GM19468 (cell line): ENCODE data around the gene OPRL1.

Experiments used
- ATAC-seq: cut with Tn5 transposase; IDR thresholded peaks from one replicate; pipeline ENCODE4 v1.9.1; 2021; ENCODE audit warnings: mild to moderate bottlenecking, moderate library complexity, moderate number of reproducible peaks; ENCODE audit not compliant: unreplicated experiment; ENCODE audit errors: extremely low read depth

Gene OPRL1

DNA sequence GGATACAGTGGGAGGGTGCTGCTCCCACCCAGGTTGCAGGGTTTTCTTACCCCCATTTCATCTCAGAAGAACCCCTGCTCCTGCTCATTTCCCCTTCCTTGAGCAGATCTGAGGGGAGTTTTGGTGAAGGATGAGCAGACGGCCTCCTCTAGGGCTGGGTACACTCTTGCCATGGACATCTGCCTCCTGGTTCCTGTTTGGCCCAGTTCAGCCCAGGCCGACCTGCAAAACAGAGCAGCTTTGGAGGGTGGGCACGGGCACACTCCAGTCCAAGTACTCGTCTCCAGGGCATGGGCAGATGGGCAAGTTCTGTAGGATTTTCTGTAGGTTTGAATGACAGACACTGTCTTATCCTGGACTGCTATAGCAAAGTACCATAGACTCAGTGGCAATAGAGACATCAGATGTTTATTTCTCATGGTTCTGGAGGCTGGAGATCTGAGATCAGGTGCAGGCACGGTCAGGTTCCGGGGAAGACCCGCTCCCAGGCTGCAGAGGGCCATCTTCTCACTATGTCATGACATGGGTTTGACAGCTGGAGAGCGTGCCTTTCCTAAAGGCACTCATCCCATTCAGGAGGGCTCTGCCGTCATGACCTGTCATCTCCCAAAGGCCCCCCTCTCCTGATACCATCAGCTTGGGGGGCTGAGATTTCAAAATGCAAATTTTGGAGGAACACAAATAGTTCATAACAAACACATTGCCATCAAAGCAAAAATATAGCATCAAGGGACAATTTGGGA lies 21.2 kb downstream of the OPRL1 start:
- no peak for ATAC-seq

DNA sequence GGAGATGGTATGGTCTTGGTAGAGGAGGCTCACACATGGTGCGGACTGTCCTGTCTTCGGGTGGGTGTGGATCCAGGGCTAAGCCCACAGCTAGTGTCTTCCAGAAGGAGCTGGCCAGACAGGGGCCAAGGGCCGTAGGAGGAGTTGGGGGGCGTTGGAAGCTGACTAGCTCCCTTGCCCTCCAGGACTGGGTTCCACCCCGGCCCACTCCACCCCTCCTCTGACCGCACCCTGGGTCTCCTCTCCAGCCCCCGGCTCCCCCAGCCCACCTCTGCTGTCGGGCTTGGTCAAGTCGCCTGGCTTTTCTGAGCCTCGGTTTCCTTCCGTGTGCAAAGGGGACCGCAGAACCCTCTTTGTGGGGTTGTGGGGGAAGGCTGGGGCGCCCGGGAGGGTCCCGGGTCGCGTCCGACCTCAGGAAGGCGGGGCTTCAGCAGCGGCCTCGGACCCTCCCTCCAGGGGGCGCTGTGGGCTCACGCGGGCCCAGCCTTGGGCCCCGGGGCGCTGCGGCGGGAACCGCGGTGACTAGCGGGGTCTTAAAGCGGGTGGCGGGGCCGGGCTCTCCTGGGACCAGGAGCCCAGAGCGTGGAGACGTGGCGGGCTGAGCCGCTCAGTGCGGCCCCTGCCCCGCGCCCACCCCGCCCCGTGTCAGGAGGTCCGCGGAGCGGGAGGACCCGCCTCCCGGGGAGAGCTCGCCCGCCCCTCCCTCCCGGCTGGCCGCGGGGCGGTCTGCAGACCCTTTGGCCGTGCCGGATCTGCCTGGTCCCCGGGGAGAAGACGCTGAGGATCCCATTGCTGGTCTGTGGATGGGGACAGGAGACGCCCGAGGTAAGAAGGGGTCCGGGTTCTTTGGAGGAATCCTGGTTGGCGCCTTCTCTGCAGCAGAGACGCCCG lies 22.1 kb downstream of the OPRL1 start:
- ATAC-seq = no peak

DNA sequence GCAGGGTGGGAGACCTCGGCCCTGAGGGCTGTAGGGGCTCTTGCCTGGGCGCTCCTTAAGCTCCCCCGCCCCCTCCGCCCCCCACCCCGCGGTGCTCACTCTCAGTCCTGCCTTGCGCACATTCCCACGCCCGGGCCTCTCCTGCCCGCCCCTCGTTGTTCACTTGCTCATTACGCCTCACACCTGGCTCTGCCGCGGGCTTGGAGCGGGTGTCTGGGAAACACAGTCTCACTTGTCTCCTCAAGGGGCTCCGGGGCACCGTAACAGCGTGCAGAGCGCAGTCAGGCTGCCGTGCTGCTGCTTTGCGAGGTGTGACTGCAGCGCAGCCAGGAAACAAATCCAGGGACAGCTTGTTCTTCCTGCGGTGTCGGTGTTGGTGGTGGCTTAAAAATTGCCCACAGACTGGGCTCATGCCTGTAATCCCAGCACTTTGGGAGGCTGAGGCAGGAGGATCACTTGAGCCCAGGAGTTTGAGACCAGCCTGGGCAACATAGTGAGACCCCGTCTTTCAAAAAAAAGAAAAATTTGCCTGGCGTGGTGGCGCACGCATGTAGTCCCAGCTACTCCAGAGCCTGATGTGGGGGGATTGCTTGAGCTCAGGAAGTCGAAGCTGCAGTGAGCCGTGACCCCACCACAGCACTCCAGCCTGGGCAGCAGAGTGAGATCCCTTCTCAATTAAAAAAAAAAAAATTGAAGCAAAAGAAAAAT lies 22.9 kb downstream of the OPRL1 start:
- ATAC-seq = no peak

DNA sequence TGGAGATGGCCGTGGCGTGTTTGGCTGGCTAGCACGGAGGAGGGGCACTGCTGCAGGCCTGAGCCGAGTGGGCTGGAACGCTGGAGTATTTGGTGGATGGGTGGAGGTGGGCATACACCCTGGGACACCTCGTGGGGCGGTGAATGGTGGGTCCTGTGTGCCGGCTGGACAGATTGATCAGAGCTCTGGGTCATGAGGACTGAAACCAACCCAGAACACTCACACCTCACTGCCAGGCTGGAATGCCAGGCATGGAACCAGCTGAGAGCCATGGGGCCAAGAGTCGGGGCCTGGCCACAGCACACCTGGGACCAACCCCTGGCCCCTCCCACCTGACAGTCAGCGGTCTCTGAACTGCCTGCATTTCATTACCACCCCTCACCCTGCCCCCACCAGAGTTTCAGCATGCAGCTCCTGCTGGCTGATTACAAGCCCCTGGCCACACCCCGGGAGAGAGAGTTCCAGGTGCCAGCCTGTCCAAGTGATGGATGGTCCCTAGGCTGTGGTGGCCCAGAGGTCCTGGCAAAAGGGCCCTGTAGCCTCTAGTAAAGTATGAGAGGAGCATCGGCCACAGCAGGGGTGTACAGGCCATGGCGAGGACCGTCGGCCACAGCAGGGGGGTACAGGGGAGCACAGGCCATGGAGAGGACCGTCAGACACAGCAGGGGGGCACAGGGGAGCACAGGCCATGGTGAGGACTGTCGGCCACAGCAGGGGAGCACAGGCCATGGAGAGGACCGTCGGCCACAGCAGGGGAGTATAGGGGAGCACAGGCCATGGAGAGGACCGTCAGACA lies 24.2 kb downstream of the OPRL1 start:
- no peak for ATAC-seq

DNA sequence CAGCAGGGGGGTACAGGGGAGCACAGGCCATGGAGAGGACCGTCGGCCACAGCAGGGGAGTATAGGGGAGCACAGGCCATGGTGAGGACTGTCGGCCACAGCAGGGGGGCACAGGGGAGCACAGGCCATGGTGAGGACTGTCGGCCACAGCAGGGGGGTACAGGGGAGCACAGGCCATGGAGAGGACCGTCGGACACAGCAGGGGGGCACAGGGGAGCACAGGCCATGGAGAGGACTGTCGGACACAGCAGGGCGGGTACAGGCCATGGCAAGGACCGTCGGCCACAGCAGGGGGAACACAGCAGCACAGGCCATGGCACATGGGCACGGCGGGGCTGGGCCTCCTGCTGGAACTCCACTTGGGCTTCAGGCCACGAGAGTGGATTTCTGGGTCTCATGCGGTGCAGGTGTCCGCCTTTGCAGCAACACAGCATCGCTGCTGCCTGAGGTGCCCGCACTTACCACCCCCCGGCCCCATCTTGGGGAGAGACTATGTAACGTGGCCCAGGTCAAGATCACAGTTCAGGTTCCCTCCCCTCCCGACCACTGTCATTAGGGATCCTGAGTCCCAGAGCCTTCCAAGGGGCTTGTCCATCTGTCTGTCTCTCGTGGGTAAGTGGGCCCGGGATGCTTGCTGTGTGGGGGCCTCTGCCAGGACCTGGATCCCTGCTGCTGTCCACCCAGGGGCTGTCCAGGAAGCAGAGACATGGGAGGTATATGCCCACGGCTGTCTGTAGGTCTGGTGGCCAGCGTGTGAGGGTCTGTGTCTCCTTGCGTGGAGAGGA lies 25.0 kb downstream of the OPRL1 start:
- ATAC-seq = no peak

DNA sequence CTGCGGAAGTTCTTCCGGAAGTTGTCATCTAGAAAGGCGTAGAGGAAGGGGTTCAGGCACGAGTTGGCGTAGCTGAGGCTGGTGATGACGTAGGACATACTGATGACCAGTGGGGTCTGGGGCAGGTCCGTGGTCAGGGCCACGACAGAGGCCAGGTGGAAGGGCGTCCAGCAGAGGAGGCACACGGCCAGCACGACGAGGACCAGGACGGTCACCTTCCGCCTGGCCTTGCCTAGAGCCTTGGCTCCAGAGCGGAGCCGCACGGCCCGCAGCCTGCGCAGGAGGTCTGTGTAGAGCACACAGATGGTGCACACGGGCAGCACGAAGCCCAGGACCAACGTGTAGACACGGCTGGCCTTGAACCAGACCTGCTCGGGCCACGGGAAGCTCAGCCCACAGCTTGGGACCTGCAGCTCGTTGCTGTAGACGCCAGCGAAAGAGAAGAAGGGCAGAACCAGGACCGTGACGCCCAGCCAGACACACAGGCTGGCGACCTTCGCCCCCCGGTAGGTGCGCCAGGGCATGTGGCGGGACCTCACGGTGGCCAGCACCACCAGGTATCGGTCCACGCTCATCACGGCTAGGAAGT lies 26.1 kb downstream of the OPRL1 start:
- no peak for ATAC-seq

DNA sequence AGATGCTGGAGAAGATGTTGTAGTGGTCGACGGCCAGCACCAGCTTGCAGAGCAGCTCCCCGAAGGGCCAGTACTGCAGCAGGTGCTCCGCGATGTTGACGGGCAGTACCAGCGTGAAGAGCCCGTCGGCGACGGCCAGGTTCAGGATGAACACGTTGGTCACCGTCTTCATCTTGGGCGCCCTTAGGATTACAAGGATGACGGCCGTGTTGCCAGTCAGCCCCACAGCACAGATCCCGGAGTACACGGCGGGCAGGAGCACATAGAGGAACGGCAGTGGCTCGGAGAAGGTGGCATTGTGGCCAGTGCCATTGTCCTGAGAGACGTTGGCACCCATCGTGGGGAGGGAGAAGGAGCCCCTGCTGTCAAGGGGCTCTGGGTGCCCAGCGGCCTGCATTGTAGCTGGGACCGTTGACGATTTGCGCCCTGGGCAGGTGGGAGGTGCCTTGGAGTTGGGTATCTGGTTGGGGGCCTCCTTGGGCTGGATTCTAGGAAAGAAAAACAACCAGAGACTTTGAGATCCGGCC lies 26.6 kb downstream of the OPRL1 start:
- ATAC-seq = no peak

DNA sequence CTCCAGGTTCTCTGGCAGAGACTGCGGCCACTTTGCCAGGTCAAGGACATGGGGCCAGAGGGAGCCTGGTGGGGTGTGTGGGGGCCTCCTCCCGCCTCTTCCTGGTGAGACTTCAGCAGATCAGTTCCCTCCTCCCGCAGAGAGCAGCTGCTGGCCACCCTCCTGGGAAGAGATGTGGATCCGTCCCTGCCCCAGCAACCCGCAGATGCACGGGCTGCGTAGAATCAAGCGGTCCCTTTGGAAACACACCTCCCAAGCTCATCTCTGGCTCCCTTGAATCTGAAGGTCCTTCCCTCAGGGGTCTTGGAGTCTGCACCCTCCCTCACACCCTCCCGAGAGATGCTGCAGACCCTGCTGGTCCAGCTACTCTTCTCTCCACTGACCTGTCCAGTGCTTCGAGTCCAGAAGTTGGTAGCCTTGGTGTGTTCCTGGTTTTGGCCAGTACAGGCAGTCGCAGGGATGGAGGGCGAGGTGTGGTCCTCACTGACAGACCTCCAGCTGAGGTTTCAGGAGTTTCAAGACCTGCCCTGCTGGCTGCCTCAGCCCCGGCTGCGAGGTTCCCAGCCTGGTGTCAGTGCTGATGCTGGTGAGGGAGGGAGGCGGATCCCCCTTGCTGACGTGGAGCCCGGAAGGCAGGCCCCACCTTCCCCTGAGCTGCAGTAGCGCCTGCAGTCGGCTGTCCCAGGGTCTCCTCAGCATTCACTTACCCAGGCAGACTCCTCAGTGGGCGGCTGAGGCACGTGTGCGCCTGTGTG lies 27.3 kb downstream of the OPRL1 start, which contains the start of gene NPBWR2:
Gene NPBWR2 (minus strand): TSS at position 585 of the 755 bp plus-strand sequence. CDS start 734 bp downstream, outside the sequence.
- ATAC-seq = no peak

DNA sequence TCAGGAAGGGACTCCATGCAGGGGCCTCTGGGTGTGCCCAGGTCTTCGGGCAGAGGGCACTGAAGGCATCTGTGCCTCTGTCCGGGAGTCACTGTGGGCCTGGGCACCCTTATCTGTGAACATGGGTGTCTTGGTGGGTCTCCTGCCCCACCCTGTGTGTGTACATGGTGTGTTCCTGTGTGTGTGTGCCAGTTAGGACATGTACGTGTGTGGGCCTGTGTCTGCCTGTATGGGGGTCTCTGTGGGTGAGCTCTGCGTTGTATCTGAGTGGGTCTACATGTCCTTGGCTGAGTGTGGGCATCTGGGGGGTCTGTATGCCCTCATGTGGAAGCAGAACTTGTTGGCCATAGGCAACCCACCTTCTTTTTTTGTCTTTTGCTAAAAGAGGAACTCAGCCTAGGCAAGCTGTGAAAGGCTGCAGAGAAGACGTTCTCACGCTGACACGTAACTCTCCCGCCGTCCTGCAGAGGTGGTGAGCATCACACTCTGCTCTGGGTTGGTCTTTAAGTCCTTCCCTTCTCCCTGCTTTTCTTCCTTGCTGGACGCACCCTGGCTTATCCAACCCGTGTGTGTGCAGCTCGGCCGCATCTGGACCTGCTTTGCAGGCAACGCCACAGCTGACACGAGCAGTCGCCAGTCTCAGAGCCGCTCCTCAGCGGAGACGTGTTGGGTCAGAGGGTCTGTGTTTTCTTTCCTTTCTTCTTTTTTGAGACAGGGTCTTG lies 28.0 kb downstream of the OPRL1 start:
- no peak for ATAC-seq

DNA sequence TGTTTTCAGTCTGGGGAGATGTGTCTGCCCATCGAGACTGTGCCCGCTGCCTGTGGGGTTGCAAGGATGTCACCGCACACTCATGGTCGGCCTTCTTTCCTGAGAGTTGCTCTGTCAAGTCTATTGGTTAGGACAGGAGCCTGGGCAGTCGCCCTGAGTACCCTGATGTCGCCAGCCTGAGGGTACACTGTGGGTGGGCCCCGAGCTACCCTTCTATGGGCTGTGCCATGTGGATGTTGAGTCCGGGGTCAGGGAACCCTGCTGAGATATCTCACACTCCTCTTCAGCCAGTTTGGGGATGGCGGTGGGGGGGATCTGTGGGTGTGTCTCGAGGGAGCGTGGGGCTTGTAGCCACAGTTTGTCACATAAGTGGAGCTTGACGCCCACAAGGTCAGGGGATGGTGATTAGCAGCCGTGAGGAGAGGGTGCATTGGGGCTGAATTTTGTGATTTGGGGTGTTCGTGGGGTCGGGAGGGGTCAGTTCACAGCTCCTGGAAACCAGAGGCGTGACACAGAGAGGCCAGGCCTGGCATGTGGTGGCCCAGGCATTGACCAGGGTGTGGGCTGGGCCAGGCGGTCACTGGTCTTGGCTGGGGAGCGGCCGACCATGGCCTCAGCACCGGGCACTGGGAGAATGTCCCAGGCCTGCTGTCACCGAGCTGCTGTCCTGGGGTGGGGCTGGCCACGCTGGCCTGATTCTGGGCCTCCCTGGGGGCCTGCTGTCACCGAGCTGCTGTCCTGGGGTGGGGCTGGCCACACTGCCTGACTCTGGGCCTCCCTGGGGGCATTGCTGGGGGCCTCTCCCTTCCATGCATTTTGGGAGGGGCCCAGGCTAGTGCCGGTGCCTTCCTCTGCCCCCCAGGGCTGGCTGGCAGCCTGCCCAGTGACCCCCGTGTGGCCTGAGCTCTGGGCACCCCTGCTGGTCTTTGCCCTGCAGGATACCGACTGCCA lies 29.1 kb downstream of the OPRL1 start:
- ATAC-seq = no peak

DNA sequence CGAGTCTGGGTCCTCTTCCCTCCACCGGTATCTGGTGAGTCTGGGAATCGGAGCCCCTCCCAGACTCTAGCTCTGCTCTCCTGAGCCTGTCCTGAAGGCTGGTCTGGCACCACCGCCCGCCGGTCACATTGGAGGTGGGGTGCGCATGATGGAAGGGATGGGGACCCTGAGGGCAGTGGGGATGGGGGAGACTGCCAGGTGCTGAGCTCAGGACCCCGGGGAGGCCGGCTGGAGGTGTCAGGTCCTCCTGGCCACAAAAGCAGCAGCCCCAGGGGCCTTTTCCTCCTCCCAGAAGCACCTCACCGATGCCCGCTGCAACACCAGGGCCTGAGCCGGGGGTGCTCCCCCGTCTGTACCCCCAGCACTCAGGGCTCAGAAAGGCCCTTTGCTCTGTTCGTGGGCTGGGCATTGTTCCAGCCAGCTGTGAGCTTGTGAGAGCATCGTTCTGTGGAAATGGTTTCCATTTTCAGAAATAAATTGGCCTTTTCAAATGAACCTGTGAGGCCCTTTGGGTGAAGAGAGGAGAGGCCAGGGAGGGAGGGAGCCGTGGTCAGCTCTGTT lies 30.0 kb downstream of the OPRL1 start:
- ATAC-seq = no peak

DNA sequence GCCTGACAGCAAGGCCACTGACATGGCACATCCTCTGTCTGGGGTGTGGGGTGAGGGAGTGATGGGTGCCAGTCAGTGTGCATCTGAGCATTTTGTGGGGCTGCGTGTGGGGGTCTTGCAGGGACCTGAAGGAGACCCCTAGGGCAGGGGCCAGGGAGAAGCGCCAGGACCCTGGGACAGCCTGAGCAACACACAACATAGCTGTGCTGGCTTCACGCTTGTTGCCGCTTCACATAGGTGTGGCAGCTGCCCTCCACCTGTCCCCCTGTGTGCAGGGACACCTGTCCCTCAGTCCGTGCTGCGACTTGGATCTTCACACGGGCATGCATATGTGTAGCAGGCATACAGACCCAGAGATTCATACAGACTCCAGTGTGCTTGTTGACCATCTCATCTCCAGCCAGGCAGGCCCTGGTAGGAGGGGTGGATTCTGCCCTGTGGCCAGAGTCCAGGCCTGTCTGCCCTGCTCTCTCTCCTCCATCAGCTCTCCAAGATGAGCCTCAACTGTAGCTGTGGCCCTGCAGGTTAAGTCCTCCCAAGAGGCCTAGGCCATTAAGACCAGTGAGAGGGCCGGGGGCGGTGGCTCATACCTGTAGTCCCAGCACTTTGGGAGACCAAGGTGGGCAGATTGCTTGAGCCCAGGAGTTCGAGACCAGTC lies 30.7 kb downstream of the OPRL1 start:
- no peak for ATAC-seq

DNA sequence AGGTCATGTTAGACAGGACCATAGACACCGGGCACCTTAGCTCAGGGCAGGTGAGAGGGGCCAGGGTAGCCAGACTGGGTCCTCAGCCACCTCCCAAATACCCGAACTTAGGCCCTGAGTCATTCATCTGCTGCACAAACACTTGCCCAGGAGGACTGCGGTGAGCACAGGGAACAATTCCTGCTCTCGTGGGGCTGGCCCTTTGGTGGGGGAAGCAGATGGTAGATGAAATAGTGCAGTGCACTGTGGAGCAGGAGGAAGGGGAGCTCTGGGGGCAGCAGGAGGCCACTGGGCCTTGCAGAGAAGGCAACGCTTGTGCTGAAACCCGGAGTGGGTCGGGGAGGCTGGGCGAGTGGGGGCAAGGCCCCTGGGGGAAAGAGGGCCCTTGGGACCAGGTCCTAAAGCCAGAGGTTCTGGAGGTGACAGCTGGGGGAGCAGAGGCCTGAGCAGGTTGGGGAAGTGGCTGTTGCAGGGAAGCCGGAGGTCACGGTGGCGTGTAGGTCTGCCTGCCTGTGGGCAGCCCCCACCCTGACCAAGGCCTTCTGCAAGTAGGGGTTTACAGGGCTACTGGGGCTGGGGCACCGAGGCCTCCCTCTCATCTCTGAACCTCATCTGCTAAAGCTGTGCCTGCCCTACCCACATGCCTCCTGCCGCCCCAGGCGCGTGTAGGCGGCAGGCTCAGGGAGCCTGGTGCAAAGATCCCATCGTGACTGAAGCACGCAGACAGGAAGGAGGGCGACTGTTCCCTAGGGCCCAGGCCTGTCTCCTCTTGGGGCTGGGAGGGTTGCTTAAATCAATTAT lies 32.2 kb downstream of the OPRL1 start:
- ATAC-seq = no peak

DNA sequence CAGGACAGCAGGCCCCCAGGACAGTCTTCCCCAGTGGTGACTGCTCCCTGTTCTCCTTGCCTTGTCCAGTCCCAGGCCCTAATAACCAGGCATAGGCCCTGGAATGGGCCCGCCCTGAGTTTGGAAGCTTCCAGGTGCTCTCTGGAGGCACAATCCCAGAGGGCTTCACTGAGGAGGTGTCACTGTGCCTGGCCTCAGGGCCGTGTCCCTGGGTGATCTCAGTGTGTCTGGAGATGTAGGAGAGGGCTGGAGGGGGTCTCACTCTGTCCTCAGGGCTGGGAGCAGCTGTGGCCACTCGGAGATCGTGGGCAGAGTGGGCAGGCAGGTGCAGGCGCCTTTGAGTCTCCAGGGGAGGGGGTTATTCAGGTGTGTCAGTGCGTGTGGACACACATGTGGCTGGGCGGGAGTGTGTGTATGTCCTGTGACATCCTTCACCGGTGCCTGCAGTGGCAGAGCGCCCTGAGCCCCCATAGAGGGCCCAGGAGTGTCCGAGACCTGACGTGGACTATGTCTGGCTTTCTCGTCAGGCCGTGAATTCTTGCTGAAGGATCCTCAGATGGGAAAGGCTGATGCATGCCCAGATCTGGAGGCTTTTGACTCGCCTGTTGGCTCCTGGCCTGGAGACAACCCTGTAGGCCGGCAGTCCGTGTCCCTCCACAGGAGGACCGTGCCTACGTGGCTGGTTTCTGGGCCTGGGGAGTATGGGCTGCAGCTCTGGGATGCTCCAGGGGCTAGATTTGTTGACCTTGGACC lies 33.0 kb downstream of the OPRL1 start:
- ATAC-seq = no peak
